ENCODE measurements around the gene USP6NL.

GRCh38 chr10:11530806-11531205 is 80.6 kb downstream of the USP6NL start:
- no peak for TF ChIP-seq POLR2AphosphoS5 (IDR thresholded peaks at IDR 0.05; ENCODE audit: low read depth, low read length)
- no peak for TF ChIP-seq USF2 (IDR thresholded peaks at IDR 0.05; ENCODE audit: borderline replicate concordance, low read depth, low read length)
- no peak for TF ChIP-seq MXI1 (IDR thresholded peaks at IDR 0.05; ENCODE audit: low read depth, low read length)
- TF ChIP-seq MEF2A (IDR thresholded peaks at IDR 0.05; ENCODE audit: borderline replicate concordance, low read depth), result no peak
- no peak for TF ChIP-seq GABPA (IDR thresholded peaks at IDR 0.05; ENCODE audit: low read depth)
- no peak for TF ChIP-seq EZH2phosphoT487 (IDR thresholded peaks at IDR 0.05; ENCODE audit: borderline replicate concordance, low read depth)
- TF ChIP-seq PBX3 (IDR thresholded peaks at IDR 0.05), result no peak
- no peak for TF ChIP-seq CTCF (IDR thresholded peaks at IDR 0.05)
- TF ChIP-seq YY1 (IDR thresholded peaks at IDR 0.05; ENCODE audit: low read depth), result no peak
- no peak for TF ChIP-seq GATA2 (CRISPR knock-in tag; IDR thresholded peaks at IDR 0.05)
- no peak for TF ChIP-seq FOXJ3 (CRISPR knock-in tag; IDR thresholded peaks at IDR 0.05)
- TF ChIP-seq EP300 (IDR thresholded peaks at IDR 0.05; ENCODE audit: borderline replicate concordance in 1 of 2, low read depth in 1 of 2, low read length in 1 of 2), result no peak
- TF ChIP-seq TEAD4 (IDR thresholded peaks at IDR 0.05; ENCODE audit: borderline replicate concordance, insufficient read depth), result no peak
- TF ChIP-seq ELF1 (IDR thresholded peaks at IDR 0.05), result no peak
